Activated CD8-positive, alpha-beta memory T cell treated with anti-CD3 and anti-CD28 coated beads, Interleukin-2, amount 50 U/mL, for 24 hours (primary cell): Measurements from ENCODE around the gene TACC3.

ENCODE experiments used
- DNase-seq: peaks from one replicate; pipeline ENCODE4 v3.0.0-alpha.2; 2020; ENCODE audit errors: extremely low read depth

Gene TACC3

DNA sequence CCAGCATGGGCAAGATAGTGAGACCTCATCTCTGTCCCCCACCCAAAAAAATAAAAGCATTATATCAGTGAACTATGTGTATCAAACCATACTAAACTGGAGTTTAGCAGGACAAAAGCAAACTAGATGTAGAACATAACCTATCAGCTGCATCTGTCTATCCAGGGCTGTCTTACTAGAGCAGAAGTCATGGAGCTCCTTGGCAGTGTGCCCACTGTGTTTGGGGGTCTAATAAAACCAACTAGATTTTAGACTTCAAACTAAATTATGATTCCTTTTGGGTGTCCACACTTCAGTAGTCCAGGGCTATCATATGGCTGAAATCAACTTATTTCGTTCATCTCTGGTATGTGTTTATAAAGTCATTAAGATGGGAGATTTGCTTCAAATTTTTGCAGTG, 17.5 kb upstream of the TACC3 start:
- DNase-seq: no peak

DNA sequence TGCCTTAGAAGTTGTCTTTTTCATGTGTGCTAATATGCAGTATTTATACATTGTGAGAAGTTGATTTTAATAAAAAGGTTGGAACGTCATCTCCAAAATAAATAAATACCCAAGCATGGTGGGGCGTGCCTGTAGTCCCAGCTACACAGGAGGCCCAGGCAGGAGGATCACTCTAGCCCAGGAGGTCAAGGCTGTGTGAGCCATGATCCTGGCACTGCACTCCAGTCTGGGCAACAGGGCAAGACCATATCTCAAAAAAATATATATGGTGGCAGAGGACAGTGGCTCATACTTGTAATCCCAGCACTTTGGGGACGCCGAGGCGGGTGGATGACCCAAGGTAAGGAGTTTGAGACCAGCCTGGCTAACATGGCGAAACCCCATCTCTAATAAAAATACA, 15.6 kb upstream of the TACC3 start:
- DNase-seq: no peak

DNA sequence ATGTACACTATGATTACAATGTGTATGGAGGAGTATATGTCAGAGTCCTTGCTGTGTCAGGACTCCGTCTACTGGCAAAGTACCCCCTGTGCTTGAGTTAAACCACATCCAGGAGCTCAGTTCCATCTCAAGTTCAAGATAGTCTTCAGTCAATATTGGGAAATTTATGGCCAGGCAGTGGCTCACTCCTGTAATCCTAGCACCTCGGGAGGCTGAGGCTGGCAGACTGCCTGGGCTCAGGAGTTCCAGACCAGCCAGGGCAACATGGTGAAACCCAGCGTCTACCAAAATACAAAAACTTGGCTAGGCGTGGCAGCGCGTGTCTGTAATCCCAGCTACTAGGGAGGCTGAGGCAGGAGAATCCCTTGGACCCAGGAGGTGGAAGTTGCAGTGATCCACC, 15.0 kb upstream of the TACC3 start:
- no peak for DNase-seq

DNA sequence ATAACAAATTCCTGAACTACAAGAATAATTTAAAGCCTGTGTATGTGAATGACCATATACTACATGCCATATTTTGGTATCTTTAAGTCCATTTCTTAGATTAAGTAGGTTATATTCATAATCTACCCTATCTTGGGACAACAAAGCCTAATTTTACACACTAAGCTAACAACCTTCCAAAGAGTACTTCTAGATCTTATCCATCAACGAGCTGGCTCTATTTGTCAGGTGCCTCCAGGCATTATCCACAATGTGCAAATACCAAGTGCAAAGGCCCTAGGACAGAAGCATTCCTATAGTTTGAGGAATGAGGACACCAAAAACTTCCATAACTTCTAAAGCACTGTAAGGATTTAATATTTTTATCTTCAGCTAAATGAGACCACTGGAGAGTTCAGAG, 12.7 kb upstream of the TACC3 start:
- DNase-seq: no peak

DNA sequence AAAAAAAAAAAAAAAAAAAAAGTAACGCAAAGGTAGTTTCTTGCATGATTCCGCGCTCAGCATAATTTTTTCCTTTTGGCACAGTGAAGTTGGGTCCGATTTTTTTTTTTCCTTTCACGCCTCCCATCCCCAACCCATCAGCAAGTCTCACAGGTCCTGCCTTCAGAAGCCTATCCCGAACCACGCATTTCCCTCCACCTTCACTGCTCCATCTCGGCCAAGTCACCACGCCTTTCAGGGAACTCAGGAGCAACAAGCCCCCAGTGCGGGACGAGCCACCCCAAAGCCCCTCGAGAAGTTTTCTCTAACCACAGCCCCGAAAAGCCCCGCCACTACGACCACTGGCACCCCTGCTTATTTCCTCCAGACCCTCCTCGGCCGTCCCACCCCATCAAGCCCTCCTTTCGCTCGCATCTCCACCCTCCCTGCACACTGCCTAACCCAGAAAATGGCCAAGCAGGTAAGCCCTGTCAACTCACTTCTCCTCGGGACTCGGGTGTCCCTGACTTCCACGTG, 10.2 kb upstream of the TACC3 start:
- no peak for DNase-seq

DNA sequence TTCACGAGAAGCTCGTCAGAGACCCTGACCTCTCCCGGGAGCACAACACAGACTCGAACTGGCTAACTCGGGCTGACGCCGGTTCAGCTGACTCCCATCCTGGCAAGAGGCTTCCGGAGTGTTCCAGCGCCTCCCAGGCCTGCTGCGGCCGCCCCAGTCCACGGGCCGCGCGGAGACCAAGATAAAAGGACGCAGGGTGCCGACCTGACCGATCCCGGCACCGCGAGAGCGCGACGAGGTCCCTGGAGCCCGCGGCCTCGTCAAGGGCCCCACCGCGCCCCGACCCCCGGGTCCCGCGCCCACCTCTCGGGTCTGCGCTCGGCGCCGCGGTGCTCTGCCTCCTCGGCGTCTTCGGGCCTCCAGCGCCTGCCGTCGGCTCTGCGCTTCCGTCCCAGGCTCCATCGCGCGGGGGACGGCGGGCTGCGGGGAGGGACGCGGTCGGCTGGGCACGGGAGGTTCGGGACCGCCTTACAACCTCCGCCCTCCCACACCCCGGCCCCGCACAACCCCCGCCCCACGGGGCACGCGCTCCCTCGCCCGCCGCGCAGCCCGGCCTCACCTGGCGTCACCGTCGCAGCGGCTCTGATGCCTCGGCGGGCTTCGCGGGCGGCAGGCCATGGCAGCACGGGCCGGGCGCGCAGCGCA, 9.6 kb upstream of the TACC3 start:
- no peak for DNase-seq

DNA sequence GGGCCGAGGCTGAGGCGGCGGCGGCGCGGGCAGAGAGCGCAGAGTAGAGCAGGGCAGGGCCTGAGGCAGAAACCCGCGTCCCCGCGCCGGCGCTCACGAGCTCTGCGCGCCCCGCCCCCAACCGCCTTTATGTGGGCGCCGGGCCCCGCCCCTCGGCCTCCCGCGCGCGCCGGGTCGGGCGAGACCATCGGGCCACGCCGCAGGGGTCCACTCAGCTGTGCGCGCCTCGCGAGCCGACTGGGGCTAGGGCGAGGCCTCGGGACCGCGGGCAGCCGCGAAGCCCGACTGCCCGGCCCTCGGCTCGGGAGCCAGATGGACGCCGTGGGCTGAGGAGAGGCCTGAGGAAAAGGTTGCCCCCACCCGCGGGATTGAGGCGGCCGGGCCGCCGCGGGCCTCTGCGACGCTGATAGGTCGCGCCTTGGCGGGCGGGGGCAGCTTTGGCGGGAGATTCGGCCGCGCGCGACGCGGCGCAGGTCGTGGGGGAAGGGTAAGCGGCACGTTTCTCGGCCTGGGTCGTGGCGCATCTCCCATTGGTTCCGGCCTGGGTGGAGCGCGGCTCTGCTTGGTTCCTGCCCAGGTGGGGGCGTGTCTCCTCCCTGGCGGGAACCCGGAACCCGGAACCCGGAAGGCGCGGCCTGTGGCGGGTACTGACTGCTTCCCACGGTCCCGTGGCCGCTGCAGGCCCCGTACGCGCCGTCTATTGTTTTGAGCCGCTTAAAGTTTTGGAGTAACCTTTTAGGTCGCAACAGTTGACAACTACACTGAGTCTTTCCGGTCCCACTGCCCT, 8.9 kb upstream of the TACC3 start, which contains the start of gene SLBP:
Gene SLBP (minus strand): TSS at position 104 of the 787 bp plus-strand sequence. CDS start 131 bp downstream, outside the sequence.
- DNase-seq: peak; percentile 97

DNA sequence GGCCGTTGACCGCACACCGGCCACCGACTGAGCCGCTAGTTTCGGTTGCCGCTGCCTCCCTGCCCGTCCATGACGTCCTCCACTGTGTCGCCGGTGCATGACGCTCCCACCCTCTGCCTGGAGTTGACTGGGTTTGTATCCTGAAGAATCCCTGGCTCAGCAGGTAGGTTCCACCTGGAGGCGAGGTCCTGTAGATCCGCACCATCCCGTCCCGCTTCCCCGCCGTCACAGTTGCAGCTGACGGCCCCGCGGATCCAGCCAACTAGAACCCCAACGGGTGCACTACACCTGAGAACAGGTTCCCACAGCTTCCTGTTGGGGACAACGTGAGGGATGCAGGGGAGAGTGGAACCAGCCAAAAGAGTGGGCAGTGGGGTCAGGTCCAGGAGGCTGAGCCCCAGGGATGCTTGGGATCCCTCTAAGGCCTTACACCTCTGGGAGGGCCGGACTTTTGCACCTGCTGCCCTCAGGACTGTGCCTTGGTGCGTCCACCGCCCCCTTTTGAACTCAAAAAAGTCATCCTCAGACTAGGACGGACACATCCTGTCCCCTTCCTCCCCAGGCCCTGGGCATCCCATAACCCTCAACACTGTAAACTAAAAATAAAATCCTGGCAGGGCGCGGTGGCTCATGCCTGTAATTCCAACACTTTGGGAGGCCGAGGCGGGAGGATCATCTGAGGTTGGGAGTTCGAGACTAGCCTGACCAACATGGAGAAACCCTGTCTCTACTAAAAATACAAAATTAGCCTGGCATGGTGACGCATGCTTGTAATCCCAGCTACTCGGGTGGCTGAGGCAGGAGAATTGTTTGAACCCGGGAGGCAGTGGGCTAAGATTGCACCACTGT, 8.1 kb upstream of the TACC3 start:
- no peak for DNase-seq

DNA sequence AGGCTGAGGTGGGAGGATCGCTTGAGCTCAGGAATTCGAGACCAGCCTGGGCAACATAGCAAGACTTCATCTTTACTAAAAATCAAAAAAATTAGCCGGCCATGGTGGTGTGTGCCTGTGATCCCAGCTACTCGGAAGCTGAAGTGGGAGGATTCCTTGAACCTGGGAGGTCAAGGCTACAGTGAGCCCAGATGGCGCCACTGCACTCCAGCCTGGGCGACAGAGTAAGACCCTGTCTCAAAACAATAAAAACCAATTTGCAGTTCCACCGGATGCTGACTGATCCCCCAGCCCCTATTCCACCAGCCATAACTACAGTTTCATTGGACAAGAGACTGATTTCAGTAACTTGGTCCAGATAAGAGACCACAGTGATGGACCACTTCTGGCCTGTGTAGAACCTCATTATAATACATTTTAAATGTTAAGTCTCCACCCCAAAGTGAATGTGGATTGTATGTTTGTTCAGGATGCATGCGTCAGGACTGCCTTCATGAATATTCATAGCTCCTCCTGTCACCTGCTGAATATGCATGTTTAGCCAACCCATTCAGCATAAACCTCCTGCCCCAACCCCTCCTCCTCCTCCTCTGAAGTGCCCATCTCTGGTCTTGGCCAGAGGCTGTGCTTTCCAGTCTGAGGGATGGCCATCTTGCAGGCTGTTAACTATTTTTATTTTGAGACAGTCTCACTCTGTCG, 6.9 kb upstream of the TACC3 start:
- no peak for DNase-seq

DNA sequence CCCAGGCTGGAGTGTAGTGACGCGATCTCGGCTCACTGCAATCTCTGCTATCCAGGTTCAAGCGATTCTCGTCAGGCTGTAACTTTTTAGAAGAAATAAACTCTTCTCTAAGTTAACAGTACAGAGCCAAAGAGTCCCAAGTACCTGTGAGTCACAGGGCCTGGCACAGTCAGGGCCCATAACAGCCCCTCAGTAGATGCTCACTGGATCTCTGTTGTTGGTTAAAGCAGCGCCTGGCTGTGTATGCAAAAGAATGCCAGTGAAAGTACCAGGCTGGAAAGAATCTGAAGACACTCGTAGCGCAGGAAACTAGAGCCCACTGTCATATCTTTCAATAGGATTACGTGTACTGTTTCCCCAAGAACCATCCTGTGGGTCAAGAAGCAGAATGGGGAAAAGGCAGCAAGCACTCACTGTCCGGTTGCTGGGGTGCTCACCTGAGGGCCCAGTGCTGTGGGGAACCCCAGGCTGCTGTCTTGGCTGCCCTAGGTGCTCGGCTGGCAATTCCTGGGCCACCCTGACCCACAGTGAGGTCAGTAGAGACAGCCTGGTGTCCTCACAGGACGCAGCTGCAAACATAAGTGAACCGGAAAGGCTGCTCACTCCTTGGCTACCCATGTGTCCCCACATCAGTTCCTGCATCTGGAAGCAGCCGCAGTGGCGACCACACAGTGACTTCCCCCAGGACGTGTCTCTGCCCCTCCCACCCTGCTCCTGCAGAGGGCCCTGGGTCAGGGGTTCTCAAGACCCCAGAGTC, 6.1 kb upstream of the TACC3 start:
- DNase-seq: no peak

DNA sequence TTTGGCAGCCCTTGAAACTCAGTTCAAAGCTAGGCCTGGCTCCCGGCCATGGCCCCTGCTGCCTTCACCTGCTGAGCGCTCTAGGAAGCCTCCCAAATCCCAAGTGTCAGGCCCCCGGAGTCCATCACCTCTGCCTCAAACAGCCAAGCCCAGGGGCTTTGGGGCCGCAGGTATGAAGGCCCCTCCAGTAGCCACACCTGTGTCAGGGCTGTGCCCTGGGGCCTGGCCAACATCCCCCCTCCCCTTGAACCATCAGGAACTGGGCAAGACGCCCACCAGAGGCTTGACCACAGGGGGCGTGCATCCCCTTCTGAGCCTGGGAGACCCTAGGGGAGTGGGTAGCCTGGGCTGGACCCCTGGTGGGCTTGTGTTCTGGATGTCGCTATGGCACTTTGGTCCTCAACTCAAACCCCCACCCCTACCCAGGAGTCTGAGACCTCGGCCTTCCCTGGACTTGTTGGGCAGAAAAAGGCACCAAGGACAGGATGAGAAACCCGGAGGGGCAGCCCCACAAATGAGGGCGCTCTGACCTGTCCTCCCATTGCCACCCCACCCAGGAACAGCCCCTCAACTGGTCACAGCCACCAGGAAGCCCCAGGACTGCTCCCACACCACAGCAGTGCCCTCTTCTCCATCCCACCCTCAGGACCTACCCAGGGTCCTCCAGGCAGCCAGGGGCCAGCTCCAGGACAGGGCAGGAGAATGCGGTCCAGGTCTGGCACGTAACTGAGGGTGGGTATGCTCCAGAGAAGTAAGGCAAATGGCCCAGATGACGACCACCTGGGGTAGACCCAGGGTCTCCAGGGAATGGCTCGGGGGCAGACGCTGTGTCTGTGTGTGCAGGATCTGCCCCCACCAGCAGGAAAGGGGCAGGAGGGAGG, 5.0 kb upstream of the TACC3 start:
- no peak for DNase-seq

DNA sequence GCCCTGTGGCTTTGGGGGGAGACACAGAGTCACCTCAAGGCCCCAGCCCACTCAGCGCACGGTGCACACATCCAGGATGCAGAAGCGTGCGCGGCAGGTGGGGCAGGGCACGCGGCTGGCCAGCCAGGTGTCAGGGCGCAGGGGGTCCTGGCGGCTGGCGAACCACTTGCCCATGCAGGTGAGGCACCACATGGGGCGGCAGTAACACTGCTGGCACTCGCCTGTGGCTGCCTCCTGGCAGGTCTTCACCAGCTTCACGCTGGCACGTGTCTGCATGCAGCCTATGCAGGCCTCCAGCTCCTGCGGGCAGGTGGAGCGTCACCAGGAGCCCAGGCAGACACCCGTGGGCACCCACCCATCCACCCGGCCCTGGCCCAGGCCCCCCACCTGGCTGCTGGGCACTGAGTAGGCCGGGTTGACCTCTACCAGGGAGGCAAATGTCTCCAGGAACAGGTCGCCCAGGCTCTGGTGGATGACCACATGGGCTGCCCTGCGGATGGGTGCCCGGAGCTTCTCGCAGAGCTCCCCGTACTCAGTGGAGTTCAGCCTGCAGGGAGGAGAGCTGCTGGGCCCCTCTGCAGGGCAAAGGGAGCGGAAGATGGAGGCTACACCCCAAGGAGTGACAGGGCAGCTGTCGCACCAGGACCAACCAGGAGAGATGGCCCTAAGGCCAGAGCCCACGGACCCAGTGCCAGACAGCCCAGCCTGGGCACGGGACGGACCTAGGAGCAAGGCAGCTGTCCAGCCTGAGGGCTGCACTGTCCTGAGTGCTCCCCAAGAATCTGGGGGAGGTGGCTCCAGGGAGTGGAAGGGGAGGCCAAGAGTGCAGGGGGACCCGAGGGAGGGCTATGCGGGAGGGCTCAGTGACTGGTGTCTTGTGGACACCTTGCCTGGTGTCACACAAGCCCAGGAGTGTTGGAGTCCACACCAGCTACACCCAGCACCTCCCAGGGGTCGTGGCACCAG, 3.9 kb upstream of the TACC3 start:
- DNase-seq: no peak

DNA sequence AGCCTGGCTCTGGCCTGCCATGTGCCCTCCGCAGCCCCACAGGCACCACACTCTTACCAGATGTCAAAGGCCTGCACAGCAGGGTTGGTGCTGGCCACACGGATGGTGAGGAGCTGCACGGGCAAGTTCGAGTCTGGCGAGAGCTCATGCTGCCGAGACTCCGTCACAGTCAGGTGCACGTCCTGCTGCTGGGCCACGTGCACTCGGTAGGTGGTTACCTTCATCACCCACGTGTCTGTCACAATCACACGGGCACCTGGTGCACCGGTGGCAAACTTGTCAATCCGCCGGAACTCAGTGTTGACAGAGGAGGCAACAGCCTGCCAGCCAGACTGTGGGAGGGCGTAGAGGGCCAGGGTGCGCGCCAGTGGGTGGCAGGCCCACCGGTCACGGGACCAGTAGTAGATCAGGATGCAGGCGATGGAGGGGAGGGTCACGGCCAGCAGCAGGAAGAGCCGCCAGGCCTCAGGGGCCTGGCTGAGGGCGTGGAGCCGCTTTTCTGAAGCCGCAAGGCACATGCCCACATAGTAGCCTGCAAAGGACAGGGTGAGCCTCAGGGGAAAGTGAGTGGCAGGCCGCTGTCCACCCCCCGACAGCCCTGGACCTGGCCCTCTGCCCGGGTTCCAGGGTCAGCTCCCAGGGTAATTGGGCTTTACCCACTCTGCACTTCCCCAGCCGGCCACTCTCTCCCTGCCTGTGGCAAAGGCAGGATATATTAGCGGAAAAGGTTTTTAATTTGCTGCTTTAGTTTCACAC, 3.0 kb upstream of the TACC3 start:
- no peak for DNase-seq

DNA sequence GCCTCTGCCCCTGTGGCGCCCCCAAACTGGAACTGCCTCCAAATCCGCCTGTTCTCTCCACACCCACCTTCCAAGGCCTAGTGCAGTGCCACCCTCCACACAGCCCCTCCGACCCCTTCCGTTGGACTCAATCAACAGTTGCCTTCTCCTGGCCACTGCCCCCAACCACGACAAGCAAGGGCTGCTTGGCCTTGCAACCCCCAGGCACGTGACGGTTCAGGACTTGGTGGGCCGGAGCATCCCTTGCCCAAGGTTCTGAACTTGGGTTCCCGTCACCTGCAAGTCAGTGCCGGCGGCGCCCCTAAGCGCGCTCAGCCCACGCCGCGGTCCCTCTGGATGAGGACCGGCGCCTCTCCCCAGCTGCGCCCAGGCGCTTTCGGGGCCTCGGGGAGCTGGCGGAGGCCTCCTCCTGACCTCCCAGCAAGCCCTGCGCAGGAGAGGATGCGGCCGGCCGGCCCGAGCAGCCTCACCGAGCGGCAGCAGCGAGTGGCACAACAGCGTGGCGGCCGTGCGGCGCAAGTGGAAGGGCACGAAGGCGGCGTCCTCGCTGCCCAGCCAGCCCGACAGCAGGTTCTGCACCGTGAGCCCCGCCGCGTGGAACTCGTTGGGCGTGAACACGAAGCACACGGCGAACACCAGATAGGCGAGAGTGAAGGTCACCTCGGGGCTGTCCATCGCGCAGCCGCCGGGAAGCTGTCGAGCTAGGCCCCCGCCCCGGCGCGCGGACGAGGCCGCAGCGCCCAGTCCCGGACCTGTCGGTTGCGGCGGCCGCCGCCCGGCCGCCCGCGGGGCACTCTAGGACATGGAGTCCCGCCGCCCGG, 948 bp upstream of the TACC3 start:
- no peak for DNase-seq

DNA sequence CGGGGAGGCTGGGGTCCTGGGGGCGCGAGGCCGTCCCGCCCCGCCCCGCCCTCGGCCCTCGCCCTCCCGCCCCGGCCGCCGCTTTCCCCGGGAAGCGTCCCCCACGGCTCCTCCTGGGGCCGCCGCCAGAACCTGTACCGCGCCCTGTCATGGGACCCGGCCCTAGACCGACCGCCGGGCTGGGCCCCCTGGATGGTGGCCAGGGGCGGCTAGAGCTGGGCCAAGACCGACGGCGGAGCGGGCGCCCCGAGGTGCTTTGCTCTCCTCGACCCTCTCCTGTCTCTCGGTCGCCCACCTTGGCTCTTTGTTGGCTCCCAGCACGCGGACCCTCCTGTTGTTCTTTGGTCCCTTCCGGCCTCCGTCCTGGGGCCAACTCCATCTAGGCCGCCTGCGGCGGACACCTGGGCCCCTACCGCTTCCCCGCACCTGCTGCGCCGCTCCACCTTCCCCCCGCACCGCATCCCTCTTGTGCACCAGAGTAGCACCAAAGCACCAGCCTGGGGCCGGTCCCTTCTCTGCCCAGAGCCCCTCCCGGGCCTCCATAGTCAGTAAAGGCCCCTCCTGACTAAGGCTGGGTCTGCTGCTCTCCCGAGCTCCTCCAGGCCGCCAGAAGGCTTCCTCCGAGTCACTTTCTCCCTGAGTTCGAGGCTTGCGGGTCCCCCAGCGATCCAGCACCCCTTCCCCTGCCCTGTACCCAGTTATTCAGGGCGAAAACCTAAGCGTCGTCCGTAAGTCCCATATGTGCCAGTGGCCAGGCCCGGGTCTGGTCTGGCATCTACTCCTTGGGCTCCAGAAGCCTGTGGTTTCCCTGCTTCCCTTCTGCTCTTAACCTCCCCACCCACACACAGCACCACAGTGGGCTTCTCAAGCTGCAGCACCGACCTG, 587 bp downstream of the TACC3 start:
- no peak for DNase-seq

DNA sequence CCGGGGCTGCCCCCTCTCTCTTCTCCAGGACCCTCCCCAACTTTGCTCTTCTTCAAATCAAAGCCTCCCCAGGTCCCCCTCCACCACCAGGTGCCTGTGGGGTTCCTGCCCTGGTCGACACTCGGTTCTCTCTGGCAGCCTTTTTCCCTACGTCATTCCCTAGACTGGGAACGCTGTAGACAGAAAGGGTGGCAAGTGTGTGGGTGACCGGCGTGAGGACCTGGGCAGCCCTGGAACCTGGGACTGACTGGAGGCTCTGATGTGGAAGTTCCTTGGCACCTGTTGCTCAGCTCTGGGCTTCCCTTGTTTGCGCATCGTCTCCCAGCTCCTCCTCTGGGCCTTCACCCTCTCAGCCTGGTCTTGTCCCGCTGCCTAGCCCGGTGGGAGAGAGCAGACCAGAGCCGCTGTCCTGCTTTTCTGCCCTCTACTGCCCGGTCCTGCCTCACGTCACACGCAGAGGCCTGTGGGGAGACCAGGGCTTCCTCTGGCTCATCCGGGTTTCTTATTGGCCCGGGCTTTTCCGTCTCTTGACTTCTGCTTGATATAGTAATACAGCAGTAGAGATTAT, 1.3 kb downstream of the TACC3 start:
- no peak for DNase-seq
